GM21619 (cell line): ENCODE results near the gene DCP1A.

ENCODE experiments used
- ATAC-seq: cut with Tn5 transposase; IDR thresholded peaks from one replicate; pipeline ENCODE4 v1.9.1; 2021; ENCODE audit not compliant: unreplicated experiment

DCP1A gene

GRCh38 chr3:53250453-53250852, 96.9 kb downstream of the DCP1A start:
- no peak for ATAC-seq

GRCh38 chr3:53248161-53248560, 99.2 kb downstream of the DCP1A start:
- no peak for ATAC-seq

GRCh38 chr3:53247619-53248018, 99.7 kb downstream of the DCP1A start:
- no peak for ATAC-seq

- no peak for ATAC-seq
Measured at GRCh38 chr3:53244271-53244670, 103.1 kb downstream of the DCP1A start.

- ATAC-seq: no peak
Measured at GRCh38 chr3:53243785-53244184, 103.6 kb downstream of the DCP1A start.

- ATAC-seq: no peak
Measured at GRCh38 chr3:53243165-53243564, 104.2 kb downstream of the DCP1A start.

GRCh38 chr3:53242642-53243041, 104.7 kb downstream of the DCP1A start:
- no peak for ATAC-seq

- ATAC-seq: no peak
Measured at GRCh38 chr3:53242155-53242554, 105.2 kb downstream of the DCP1A start.

- ATAC-seq: no peak
Measured at GRCh38 chr3:53240989-53241972, 106.1 kb downstream of the DCP1A start.

- no peak for ATAC-seq
Measured at GRCh38 chr3:53239800-53240199, 107.5 kb downstream of the DCP1A start.

- ATAC-seq: no peak
Measured at GRCh38 chr3:53238886-53239285, 108.5 kb downstream of the DCP1A start.

GRCh38 chr3:53238051-53238850, 109.1 kb downstream of the DCP1A start:
- no peak for ATAC-seq

- no peak for ATAC-seq
Measured at GRCh38 chr3:53236112-53236841, 111.1 kb downstream of the DCP1A start.

GRCh38 chr3:53235545-53235944, 111.8 kb downstream of the DCP1A start:
- no peak for ATAC-seq

- no peak for ATAC-seq
Measured at GRCh38 chr3:53234841-53235232, 112.5 kb downstream of the DCP1A start.

GRCh38 chr3:53234130-53234840, 113.1 kb downstream of the DCP1A start:
- no peak for ATAC-seq
